ENCODE results near the gene PRKCB.

Gene PRKCB

GRCh38 chr16:23934610-23935236 is 98.9 kb downstream of the PRKCB start:
- peaks cover 22 to 32% of the 10 kb centered on the region in 2 donors for H3K36me3 Mint-ChIP-seq
- H3K27me3 Mint-ChIP-seq = no peaks in the 10 kb centered on the region
- no peak overlapping the region for H3K4me3 Mint-ChIP-seq
- ATAC-seq (replicated peaks) (peak in 1 of 2 donors; percentile 47), DNase-seq (no peak)
- H3K4me1 Mint-ChIP-seq = peaks cover 51 to 89% of the 10 kb centered on the region in 2 donors
- H3K27ac Mint-ChIP-seq = peak overlapping the region; percentile 6
- H3K9me3 Mint-ChIP-seq = peaks cover 8 to 10% of the 10 kb centered on the region in 2 donors

- ATAC-seq (replicated peaks) (no peak), DNase-seq (no peak)
- Mint-ChIP-seq H3K4me3 (no peak overlapping the region), H3K4me1 (peaks cover 54 to 78% of the 10 kb centered on the region in 2 donors), H3K27ac (no peak overlapping the region), H3K9me3 (no peaks in the 10 kb centered on the region), H3K36me3 (peaks cover 3 to 10% of the 10 kb centered on the region in 2 donors), H3K27me3 (no peaks in the 10 kb centered on the region)
These were observed 104.3 kb downstream of the PRKCB start for GRCh38 chr16:23940111-23940510.

GRCh38 chr16:23941025-23941424 is 105.2 kb downstream of the PRKCB start:
- peak overlapping the region; percentile 56 for H3K27ac Mint-ChIP-seq
- no peaks in the 10 kb centered on the region for H3K27me3 Mint-ChIP-seq
- no peaks in the 10 kb centered on the region for H3K9me3 Mint-ChIP-seq
- H3K4me3 Mint-ChIP-seq = no peak overlapping the region
- no peak for DNase-seq
- no peak for ATAC-seq (replicated peaks)
- H3K4me1 Mint-ChIP-seq = peaks cover 57 to 78% of the 10 kb centered on the region in 2 donors
- peaks cover 1 to 12% of the 10 kb centered on the region in 2 donors for H3K36me3 Mint-ChIP-seq

- H3K9me3 Mint-ChIP-seq = no peaks in the 10 kb centered on the region
- H3K4me1 Mint-ChIP-seq = peaks cover 60 to 78% of the 10 kb centered on the region in 2 donors
- no peak overlapping the region for H3K4me3 Mint-ChIP-seq
- DNase-seq (no peak), ATAC-seq (replicated peaks) (no peak)
- H3K36me3 Mint-ChIP-seq = peaks cover under 1 to 10% of the 10 kb centered on the region in 2 donors
- no peaks in the 10 kb centered on the region for H3K27me3 Mint-ChIP-seq
- H3K27ac Mint-ChIP-seq = peak overlapping the region; percentile 71
These were observed 106.3 kb downstream of the PRKCB start for GRCh38 chr16:23941963-23942564.

- H3K27me3 Mint-ChIP-seq = no peaks in the 10 kb centered on the region
- H3K36me3 Mint-ChIP-seq = peaks cover 6 to 19% of the 10 kb centered on the region in 2 donors
- no peaks in the 10 kb centered on the region for H3K9me3 Mint-ChIP-seq
- no peak for DNase-seq
- H3K4me3 Mint-ChIP-seq = no peak overlapping the region
- ATAC-seq (replicated peaks) = no peak
- peaks cover 61 to 80% of the 10 kb centered on the region in 2 donors for H3K4me1 Mint-ChIP-seq
- peak overlapping the region; percentile 51 for H3K27ac Mint-ChIP-seq
These were observed 107.8 kb downstream of the PRKCB start for GRCh38 chr16:23943604-23944003.

GRCh38 chr16:23944381-23944780 is 108.6 kb downstream of the PRKCB start:
- Mint-ChIP-seq H3K27ac (peak overlapping the region; percentile 81), H3K4me1 (peaks cover 64 to 86% of the 10 kb centered on the region in 2 donors), H3K27me3 (no peaks in the 10 kb centered on the region), H3K4me3 (no peak overlapping the region), H3K36me3 (peaks cover 6 to 19% of the 10 kb centered on the region in 2 donors), H3K9me3 (no peaks in the 10 kb centered on the region)
- no peak for ATAC-seq (replicated peaks)
- DNase-seq = no peak

- peaks cover 6 to 19% of the 10 kb centered on the region in 2 donors for H3K36me3 Mint-ChIP-seq
- H3K27ac Mint-ChIP-seq = peak overlapping the region; percentile 81
- DNase-seq (no peak), ATAC-seq (replicated peaks) (no peak)
- H3K27me3 Mint-ChIP-seq = no peaks in the 10 kb centered on the region
- no peaks in the 10 kb centered on the region for H3K9me3 Mint-ChIP-seq
- peaks cover 69 to 86% of the 10 kb centered on the region in 2 donors for H3K4me1 Mint-ChIP-seq
- H3K4me3 Mint-ChIP-seq = no peak overlapping the region
These were observed 109.5 kb downstream of the PRKCB start for GRCh38 chr16:23945243-23945642.

- H3K27ac Mint-ChIP-seq = peak overlapping the region; percentile 57
- H3K27me3 Mint-ChIP-seq = no peaks in the 10 kb centered on the region
- H3K9me3 Mint-ChIP-seq = no peaks in the 10 kb centered on the region
- no peak for ATAC-seq (replicated peaks)
- H3K36me3 Mint-ChIP-seq = peaks cover 10 to 28% of the 10 kb centered on the region in 2 donors
- H3K4me1 Mint-ChIP-seq = peaks cover 74 to 93% of the 10 kb centered on the region in 2 donors
- no peak for DNase-seq
- no peak overlapping the region for H3K4me3 Mint-ChIP-seq
These were observed 112.1 kb downstream of the PRKCB start for GRCh38 chr16:23947838-23948237.

- Mint-ChIP-seq H3K4me1 (peaks cover 74 to 92% of the 10 kb centered on the region in 2 donors), H3K36me3 (peaks cover 13 to 37% of the 10 kb centered on the region in 2 donors), H3K27ac (peak overlapping the region; percentile 89), H3K9me3 (no peaks in the 10 kb centered on the region), H3K27me3 (no peaks in the 10 kb centered on the region), H3K4me3 (peak overlapping the region; percentile 35 to 42)
- DNase-seq (no peak), ATAC-seq (replicated peaks) (peak; percentile 12 to 23)
These were observed 113.2 kb downstream of the PRKCB start for GRCh38 chr16:23948949-23949411.

GRCh38 chr16:23949630-23950290 is 114.0 kb downstream of the PRKCB start:
- ATAC-seq (replicated peaks) = peak; percentile 71 to 79
- no peaks in the 10 kb centered on the region for H3K9me3 Mint-ChIP-seq
- peak overlapping the region; percentile 46 to 54 for H3K4me3 Mint-ChIP-seq

GRCh38 chr16:23950291-23950894 is 114.6 kb downstream of the PRKCB start:
- DNase-seq (no peak), ATAC-seq (replicated peaks) (no peak)
- H3K9me3 Mint-ChIP-seq = no peaks in the 10 kb centered on the region
- no peaks in the 10 kb centered on the region for H3K27me3 Mint-ChIP-seq
- H3K36me3 Mint-ChIP-seq = peaks cover 17 to 36% of the 10 kb centered on the region in 2 donors
- peak overlapping the region; percentile 89 for H3K27ac Mint-ChIP-seq
- H3K4me1 Mint-ChIP-seq = peaks cover 74 to 94% of the 10 kb centered on the region in 2 donors
- peak overlapping the region; percentile 3 to 30 for H3K4me3 Mint-ChIP-seq

More at GRCh38 chr16:23949630-23950290, 114.0 kb downstream of the PRKCB start:
- peaks cover 17 to 39% of the 10 kb centered on the region in 2 donors for H3K36me3 Mint-ChIP-seq
- H3K27me3 Mint-ChIP-seq = no peaks in the 10 kb centered on the region
- H3K27ac Mint-ChIP-seq = peak overlapping the region; percentile 89
- DNase-seq = peak; percentile 55
- peaks cover 74 to 94% of the 10 kb centered on the region in 2 donors for H3K4me1 Mint-ChIP-seq

GRCh38 chr16:23950898-23951297 is 115.1 kb downstream of the PRKCB start:
- no peak for ATAC-seq (replicated peaks)
- Mint-ChIP-seq H3K27ac (peak overlapping the region; percentile 89), H3K27me3 (no peaks in the 10 kb centered on the region), H3K4me1 (peaks cover 73 to 94% of the 10 kb centered on the region in 2 donors), H3K4me3 (peak overlapping the region; percentile 3 to 30), H3K36me3 (peaks cover 17 to 37% of the 10 kb centered on the region in 2 donors), H3K9me3 (no peaks in the 10 kb centered on the region)
- no peak for DNase-seq

- Mint-ChIP-seq H3K4me1 (peaks cover 69 to 92% of the 10 kb centered on the region in 2 donors), H3K36me3 (peaks cover 14 to 34% of the 10 kb centered on the region in 2 donors), H3K9me3 (no peaks in the 10 kb centered on the region), H3K27me3 (no peaks in the 10 kb centered on the region), H3K27ac (peak overlapping the region; percentile 48), H3K4me3 (peak overlapping the region; percentile 49 to 60)
- no peak for DNase-seq
- ATAC-seq (replicated peaks) = peak; percentile 47 to 57
These were observed 116.6 kb downstream of the PRKCB start for GRCh38 chr16:23952128-23952970.

Measured in stimulated activated naive B cell treated with anti-CD40 and anti-IgM and Interleukin-4, amounts not matched to agents 10 μg/mL and 1 μg/mL and 100 μg/mL, for 72 hours (primary cell).